GM10266 (cell line): ENCODE data around the gene FUBP3.

Source experiments
- DNase-seq: peaks from one replicate; pipeline ENCODE4 v3.0.0; 2012; ENCODE audit errors: extremely low spot score
- TF ChIP-seq, protein P1 (sequence below): IDR thresholded peaks from 2 replicates; pipeline ENCODE4 v1.5.1; 2012; ENCODE audit warnings: mild to moderate bottlenecking, low read depth; ENCODE audit not compliant: control insufficient read depth, insufficient read depth; ENCODE audit errors: missing control alignments

Gene FUBP3

DNA sequence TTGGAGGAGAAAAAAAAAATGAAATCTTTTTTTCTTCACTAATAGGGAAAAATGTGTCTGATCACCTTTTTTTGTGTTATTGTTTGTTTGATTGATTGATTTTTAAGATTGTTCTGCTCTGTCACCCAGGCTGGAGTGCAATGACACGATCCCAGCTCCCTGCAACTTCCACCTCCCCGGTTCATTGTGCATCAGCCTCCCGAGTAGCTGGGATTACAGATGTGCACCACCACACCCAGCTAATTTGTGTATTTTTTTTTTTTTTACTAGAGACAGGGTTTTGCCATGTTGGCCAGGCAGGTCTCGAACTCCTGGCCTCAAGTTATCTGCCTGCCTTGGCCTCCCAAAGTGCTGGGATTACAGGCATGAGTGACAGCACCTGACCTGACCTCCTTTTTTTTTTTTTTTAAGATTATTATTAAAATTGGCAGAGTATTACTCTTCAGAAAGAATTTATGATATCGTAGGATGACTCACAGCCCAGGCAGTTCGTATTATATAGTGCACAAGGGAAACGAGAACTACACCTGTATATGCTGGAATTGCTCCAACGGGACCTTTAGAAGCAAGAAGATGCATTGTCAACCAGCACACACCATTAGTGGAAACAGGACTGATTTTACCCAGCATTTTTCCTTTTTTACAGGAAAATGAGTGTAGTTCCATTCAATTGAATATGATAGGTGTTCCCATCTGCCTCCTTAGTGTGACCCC lies 27.7 kb downstream of the FUBP3 start:
- no peak for DNase-seq
- TF ChIP-seq, protein P1, sequence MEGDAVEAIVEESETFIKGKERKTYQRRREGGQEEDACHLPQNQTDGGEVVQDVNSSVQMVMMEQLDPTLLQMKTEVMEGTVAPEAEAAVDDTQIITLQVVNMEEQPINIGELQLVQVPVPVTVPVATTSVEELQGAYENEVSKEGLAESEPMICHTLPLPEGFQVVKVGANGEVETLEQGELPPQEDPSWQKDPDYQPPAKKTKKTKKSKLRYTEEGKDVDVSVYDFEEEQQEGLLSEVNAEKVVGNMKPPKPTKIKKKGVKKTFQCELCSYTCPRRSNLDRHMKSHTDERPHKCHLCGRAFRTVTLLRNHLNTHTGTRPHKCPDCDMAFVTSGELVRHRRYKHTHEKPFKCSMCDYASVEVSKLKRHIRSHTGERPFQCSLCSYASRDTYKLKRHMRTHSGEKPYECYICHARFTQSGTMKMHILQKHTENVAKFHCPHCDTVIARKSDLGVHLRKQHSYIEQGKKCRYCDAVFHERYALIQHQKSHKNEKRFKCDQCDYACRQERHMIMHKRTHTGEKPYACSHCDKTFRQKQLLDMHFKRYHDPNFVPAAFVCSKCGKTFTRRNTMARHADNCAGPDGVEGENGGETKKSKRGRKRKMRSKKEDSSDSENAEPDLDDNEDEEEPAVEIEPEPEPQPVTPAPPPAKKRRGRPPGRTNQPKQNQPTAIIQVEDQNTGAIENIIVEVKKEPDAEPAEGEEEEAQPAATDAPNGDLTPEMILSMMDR = no peak

- TF ChIP-seq, protein P1 = no peak
- no peak for DNase-seq
Measured at GRCh38 chr9:130607640-130608420, 28.5 kb downstream of the FUBP3 start.

DNA sequence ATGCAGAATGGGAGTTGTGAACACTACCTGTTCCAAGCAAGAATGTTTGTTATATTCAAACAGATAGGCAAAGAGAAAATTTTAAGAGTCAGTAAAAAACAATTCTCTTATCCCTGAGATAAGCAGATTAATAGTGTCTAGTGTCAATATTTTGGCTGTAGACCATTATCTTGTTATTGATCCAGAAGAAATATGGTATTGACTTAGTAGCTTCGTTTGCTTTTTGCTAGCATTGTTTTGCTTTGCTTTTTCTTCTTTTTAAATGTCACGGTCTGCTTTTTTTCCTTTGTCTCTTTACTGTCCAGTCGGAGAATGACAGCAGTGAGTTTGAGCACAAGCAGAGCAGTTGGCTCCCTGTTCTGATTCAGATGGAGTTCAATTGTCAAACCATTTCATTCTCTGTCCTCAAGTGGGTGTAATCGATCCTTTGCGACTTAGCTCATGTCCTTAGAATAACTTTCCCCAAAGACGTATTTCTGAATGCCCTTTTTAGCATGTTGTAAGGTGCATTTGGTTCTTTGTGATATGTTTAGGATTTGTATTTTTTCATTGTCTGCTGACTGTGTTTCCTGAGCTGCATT lies 29.3 kb downstream of the FUBP3 start:
- DNase-seq = no peak
- TF ChIP-seq, protein P1 = no peak

DNA sequence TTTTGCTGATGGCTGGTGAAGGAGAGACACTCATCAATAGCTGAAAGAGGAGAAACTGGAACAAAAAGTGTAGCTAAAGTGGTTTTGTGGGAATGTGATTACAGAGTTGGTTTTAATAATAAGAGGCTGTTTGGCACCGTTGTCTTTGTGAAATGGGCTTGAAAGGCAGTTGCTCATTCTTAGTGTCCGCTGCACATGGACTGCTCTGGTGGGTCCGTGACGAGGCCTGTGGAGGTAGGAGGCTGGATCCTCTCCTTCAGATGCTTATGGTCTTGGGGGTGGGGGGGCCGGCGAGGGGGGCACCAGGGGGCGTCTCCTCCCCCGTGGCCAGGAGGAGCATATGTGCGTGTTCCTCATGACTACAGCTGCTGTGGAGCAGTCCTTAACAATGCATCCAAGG lies 29.8 kb downstream of the FUBP3 start:
- no peak for DNase-seq
- TF ChIP-seq, protein P1 = no peak

DNA sequence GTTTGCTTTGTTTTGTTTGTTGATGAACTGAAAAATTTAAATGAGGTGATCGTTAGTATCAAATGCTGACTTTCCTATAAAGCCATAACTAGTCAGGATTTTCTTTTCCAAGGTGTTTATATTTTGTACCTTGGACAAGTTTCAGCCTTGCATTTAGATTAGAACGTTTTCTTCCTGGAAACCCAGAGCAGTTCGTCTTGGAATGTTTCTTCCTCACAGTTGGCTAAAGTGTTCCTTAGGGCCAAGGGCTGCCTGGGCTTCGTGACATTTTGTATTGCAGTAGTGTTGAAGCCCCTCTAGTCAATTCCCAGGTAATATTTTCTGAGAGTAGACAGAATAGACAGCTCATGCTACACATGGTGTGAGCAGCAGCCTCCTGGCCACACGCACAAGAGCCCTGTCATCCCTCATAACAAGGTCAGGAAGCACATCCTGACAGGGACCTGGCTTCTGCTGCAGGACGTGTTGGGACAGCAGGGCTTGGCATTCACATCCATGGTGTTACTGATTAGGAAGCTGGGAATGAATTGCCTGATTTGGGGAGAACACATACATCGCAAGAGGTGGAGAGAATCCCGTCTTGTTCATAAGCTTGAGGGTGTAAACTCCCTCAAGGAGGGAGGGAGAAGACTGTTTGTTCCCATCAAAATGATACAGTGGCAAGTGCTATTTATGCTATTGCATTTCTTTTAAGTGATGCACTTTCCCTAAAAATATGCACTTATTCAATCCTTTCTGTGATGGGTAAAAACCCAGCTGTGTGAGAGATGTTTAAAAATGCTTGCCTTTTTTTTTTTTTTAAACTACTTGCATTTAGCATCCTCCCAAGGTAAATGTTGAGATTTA lies 31.7 kb downstream of the FUBP3 start:
- DNase-seq = no peak
- TF ChIP-seq, protein P1 = no peak

DNA sequence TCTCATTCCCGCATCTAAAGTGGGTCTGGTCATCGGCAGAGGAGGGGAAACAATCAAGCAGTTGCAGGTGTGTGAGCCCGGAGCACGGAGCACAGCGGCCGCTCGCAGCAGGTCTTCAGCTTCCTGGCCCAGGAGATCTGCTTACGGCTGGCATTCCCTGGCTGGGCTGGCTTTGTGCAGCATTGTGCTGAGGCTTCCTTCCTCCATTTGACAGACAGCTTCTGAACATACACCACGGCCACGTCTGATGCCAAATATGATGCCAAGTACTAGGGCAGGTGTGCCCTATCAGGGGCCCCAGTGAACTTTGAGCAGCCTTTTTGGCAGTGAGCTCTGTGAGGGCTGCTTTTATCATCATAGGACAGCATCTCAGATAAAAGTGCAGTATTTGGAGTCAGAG lies 37.1 kb downstream of the FUBP3 start:
- TF ChIP-seq, protein P1 = no peak
- no peak for DNase-seq
